Lower leg skin (tissue), 4 donors: ENCODE measurements around the gene UBE2M. TPM values are rescaled to one million over a fixed set of nuclear protein-coding genes. Genes with fewer than 3 reads are reported as not detected.
A peak's percentile ranks its signal among the peaks of the same experiment; 100 is the strongest.

Experiments
- DNase-seq, 2 donors: peaks; one replicate each; pipeline ENCODE4 v3.0.0-alpha.2; 2019; ENCODE audit warnings: low spot score in 2 of 2
- H3K4me3 ChIP-seq: fragments of 200-600 bp; sonication (generic); 2 replicates; pipeline ENCODE4 v1.5.1; 2017; ENCODE audit warnings: mild to moderate bottlenecking, low read depth; ENCODE audit not compliant: poor library complexity, severe bottlenecking
- POLR2A ChIP-seq, 2 donors: fragments of 450-650 bp; IDR thresholded peaks; one replicate each; pipeline ENCODE4 v1.6.1; 2016 to 2017; ENCODE audit warnings: antibody characterized with exemption in 2 of 2, mild to moderate bottlenecking in 1 of 2, moderate library complexity in 1 of 2
- WGBS, 2 donors: methylation state at CpG; one replicate each; pipeline ENCODE4 v1.1.5; 2018; 5-methylcytosine and 5-hydroxymethylcytosine counted together
- intact Hi-C: fragments of 100-400 bp; cut with DNase I; formaldehyde crosslinking; loops from one replicate; pipeline ENCODE4 v1.15.0; 2023; ENCODE audit warnings: low total_unique reads
- total RNA-seq, 4 donors: library from RNA; depleted of rRNA; stranded (reverse); fragments of >200 nt; gene quantifications; one replicate each; pipeline ENCODE4 v1.1.0, GENCODE V29; 2016
- TF ChIP-seq, protein P1 (sequence below), 3 donors: fragments of 450-650 bp; IDR thresholded peaks; one replicate each; pipeline ENCODE4 v1.5.1; 2016; ENCODE audit warnings: antibody characterized with exemption in 3 of 3, mild to moderate bottlenecking in 3 of 3, moderate library complexity in 2 of 3

UBE2M gene
- total RNA-seq, 4 donors from 2014 or later: 14.8 to 37.0 (median 23.6) TPM

DNA sequence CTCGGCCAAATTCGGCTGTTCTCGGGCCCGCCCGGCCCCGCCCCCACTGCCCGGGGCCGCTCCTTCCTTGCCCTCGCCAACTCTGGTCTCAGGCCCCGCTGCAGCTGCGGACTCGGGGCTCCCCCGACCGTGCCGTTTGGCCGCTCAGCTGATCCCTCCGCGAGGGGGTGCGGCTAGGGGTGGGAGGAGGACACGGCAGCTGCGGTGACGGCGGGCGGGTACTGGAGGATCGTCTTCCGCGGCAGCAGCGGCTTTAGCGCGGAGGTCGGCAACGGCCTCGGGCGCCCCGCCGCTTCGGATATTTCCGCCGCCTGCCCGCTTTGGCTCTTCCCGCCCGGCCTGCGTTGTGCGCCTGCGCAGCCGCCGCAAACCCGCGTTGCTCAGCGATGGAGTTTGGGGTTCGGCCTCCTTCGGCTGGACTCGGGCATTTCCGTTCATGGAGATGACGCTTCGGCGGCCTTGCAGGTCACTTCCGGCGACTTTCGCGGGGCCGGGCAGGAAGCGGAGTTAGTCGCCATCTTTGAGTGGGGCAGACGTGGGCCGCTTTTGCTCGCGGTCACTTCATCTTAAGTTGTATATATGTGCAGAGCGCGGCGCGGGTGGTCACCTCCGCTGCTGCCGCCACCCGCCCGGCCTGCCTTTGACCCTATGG lies 338 bp upstream of the UBE2M start:
- WGBS, 2 donors: 0% methylated on average over 21 to 61 of the region's 76 CpGs
- TF ChIP-seq, protein P1, sequence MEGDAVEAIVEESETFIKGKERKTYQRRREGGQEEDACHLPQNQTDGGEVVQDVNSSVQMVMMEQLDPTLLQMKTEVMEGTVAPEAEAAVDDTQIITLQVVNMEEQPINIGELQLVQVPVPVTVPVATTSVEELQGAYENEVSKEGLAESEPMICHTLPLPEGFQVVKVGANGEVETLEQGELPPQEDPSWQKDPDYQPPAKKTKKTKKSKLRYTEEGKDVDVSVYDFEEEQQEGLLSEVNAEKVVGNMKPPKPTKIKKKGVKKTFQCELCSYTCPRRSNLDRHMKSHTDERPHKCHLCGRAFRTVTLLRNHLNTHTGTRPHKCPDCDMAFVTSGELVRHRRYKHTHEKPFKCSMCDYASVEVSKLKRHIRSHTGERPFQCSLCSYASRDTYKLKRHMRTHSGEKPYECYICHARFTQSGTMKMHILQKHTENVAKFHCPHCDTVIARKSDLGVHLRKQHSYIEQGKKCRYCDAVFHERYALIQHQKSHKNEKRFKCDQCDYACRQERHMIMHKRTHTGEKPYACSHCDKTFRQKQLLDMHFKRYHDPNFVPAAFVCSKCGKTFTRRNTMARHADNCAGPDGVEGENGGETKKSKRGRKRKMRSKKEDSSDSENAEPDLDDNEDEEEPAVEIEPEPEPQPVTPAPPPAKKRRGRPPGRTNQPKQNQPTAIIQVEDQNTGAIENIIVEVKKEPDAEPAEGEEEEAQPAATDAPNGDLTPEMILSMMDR (IDR thresholded peaks at IDR 0.05): no peak
- no peak for TF ChIP-seq POLR2A (IDR thresholded peaks at IDR 0.05)
- intact Hi-C loops: no loop called here
- peak; percentile 99 to 100 for DNase-seq
- H3K4me3 ChIP-seq: peak overlapping the region; percentile 61

DNA sequence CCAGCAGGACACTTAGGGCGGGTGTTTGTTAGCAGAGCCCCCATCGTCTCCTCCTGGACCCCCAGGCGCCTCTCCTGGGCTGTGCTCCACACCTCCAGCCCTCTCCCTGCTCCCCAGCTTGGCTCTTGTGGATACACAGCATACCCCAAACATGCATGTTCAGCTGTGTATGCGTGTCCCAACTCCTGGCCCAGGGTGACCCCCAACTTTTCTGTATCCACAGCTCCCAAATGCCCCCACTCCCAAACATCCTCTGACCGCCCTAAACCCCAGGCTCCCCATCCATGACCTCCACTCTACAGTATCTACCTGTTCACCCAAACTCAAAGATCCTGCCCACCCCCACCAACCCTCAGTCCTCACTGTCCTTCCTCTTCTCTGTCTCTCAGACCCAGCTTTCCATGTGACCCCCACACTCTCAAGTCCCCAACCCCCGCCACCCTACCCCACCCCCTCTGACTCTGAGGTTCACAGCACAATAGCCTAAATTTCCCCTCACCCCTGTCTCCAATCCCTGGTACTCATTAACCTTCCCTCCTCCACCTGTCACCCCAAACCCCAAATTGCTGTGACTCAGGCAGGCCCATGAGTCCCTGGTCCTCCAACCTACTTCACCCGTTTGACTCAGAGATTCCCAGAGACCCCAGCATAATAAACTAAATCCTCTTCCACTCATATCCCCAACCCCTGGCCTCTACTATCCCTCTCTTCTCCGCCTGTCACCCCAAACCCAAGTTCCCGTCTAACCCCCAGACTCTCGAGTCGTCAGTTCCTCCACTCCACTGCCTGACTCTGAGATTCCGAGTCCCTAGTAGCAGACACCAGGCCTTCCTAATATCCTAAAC lies 968 bp downstream of the UBE2M start:
- DNase-seq: peak in 1 of 2 donors; percentile 78
- H3K4me3 ChIP-seq: peak overlapping the region; percentile 82
- 26 to 30% methylated on average over 12 of the region's 12 CpGs for WGBS, 2 donors
- TF ChIP-seq POLR2A (IDR thresholded peaks at IDR 0.05): no peak
- TF ChIP-seq, protein P1 (IDR thresholded peaks at IDR 0.05): no peak
- intact Hi-C loops: no loop called here

DNA sequence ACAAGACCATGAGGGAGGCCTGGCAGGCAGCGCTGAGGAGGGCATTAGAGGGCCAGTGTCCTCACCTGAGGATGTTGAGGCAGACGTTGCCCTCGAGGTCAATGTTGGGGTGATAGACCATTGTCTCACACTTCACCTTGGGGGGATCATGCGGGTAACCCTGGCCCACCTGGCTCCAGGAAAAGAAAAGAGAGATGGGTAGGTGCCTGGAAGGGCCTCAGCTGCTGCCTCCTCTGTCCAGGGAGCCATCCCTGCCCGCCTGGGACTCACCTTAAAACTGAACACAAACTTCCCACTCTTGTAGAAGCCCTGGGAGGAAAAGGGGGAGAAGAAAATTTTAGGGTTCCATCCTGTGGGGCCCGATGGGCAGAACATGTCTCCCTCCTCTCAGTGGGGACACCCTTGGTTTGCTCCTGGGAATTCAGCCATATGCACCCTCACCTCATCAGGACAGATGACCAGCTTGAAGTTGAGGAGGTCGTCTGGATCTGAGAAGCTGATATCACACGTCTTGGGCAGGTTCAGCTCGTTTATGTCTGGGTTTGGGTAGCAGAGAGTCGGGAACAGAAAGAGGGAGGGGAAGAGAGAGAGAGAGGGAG lies 1.7 kb downstream of the UBE2M start:
- intact Hi-C loops: no loop called here
- TF ChIP-seq, protein P1 (IDR thresholded peaks at IDR 0.05): no peak
- no peak for TF ChIP-seq POLR2A (IDR thresholded peaks at IDR 0.05)
- no peak overlapping the region for H3K4me3 ChIP-seq
- 52 to 53% methylated on average over 10 of the region's 10 CpGs for WGBS, 2 donors
- peak in 1 of 2 donors; percentile 78 for DNase-seq

DNA sequence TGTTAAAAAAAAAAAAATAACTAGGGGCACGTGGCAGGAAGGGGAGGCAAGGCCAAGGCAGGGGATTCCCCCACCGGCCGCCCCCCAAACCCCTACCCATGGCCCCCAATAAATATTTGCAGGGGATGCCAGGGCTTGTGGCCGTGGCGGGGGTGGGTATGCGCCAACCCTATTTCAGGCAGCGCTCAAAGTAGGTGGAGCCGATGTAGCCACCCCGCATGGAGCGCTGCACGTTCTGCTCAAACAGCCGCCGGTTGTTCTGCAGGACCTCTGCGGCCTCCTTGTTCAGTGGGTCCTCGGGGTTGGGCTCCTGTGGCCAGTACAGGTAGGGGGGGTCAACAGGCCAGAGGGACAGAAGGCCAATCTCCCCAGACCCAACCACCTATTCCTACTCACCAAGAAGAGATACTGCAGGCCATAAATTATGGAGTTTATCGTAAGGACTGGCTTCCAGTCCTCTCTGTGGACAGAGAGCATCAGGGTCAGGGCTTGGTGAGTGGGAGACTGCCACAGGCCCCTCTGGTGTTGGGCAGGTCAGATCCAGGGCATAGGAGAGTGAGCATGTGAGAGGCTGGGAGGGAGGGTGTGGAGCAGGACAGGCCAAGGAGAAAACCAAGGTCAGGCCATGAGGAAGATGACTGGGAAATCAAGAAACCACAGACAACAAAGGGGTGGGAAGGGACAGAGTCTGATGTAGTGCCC lies 2.3 kb downstream of the UBE2M start:
- no peak overlapping the region for H3K4me3 ChIP-seq
- WGBS, 2 donors: 78 to 83% methylated on average over 16 of the region's 16 CpGs
- peak in 1 of 2 donors; percentile 86 for DNase-seq
- intact Hi-C loops: no loop called here
- no peak for TF ChIP-seq POLR2A (IDR thresholded peaks at IDR 0.05)
- TF ChIP-seq, protein P1 (IDR thresholded peaks at IDR 0.05): no peak

DNA sequence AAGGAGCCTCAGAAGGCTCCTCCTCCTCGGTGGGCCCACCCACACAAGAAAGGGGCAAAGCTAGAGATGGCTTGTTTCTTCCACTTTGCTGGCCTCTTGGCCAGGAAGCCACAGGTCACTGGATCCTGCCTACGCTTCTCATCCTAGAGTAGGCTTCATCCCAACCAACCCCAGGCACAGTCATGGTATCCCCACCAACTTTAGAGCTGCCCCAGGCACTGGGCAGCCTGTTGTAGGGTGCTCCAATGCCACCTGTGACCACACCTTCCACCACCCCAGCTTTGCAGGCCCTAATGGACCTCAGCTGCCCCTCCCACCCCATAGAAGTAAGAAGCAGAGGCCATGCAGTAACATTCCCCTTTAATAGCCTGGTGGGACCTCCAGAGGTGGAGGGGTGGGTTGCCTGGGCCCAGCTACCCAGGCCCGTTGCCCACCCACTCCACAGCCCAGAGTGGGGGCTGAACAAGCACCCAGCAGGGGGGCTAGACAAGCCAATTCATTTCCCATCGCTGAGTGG lies 3.0 kb downstream of the UBE2M start:
- peak overlapping the region; percentile 64 for H3K4me3 ChIP-seq
- TF ChIP-seq, protein P1 (IDR thresholded peaks at IDR 0.05): no peak
- no peak for TF ChIP-seq POLR2A (IDR thresholded peaks at IDR 0.05)
- 48 to 56% methylated on average over 4 of the region's 4 CpGs for WGBS, 2 donors
- intact Hi-C loops: no loop called here
- peak in 1 of 2 donors; percentile 86 for DNase-seq
